KMS-11 (cell line): ENCODE data around the gene FBXL19.
A peak's percentile ranks its signal among the peaks of the same experiment; 100 is the strongest.
"Not testable (repeated sequence)": the region's sequence is repeated elsewhere in the genome, so short reads cannot be mapped to it uniquely, and the experiment has no call there.

Experiments
- H2AFZ ChIP-seq: fragments of 200-600 bp; sonication (generic); 2 replicates; pipeline ENCODE4 v1.6.1; 2016; ENCODE audit warnings: antibody characterized with exemption, mixed run types, low read depth
- H3K27ac ChIP-seq: fragments of 200-600 bp; sonication (generic); 2 replicates; pipeline ENCODE4 v1.6.1; 2016; ENCODE audit warnings: mild to moderate bottlenecking, mixed run types
- H3K27me3 ChIP-seq: fragments of 200-600 bp; sonication (generic); 2 replicates; pipeline ENCODE4 v1.6.1; 2017; ENCODE audit warnings: mild to moderate bottlenecking, low read depth, mixed run types, moderate library complexity; ENCODE audit not compliant: insufficient read depth
- H3K36me3 ChIP-seq: fragments of 200-600 bp; sonication (generic); 2 replicates; pipeline ENCODE4 v1.6.1; 2017; ENCODE audit warnings: mild to moderate bottlenecking, mixed run types; ENCODE audit not compliant: insufficient read depth
- H3K4me1 ChIP-seq: fragments of 200-600 bp; sonication (generic); 2 replicates; pipeline ENCODE4 v1.6.1; 2016; ENCODE audit warnings: mild to moderate bottlenecking, low read depth, mixed run types; ENCODE audit not compliant: poor library complexity, severe bottlenecking
- H3K4me2 ChIP-seq: fragments of 200-600 bp; sonication (generic); 2 replicates; pipeline ENCODE4 v1.7.0; 2016; ENCODE audit warnings: mild to moderate bottlenecking, mixed run types
- H3K4me3 ChIP-seq: fragments of 200-600 bp; sonication (generic); IDR thresholded peaks from 2 replicates; pipeline ENCODE4 v1.6.1; 2017; ENCODE audit warnings: low read depth, low read length, mixed read lengths; ENCODE audit not compliant: insufficient read depth
- H3K79me2 ChIP-seq: fragments of 200-600 bp; sonication (generic); 2 replicates; pipeline ENCODE4 v1.6.1; 2016; ENCODE audit warnings: low read depth, mixed run types; ENCODE audit not compliant: insufficient read depth
- H3K9ac ChIP-seq: fragments of 200-600 bp; sonication (generic); 2 replicates; pipeline ENCODE4 v1.6.1; 2016; ENCODE audit warnings: mild to moderate bottlenecking, mixed run types
- H4K20me1 ChIP-seq: fragments of 200-600 bp; sonication (generic); 2 replicates; pipeline ENCODE4 v1.6.1; 2016; ENCODE audit warnings: mild to moderate bottlenecking, mixed run types; ENCODE audit not compliant: insufficient read depth
- TF ChIP-seq, protein P1 (sequence below): fragments of 200-600 bp; sonication (generic); conservative IDR thresholded peaks from 2 replicates; pipeline ENCODE4 v1.6.1; 2017; ENCODE audit warnings: low read depth, mild to moderate bottlenecking, antibody characterized with exemption, low read length, moderate library complexity, mixed read lengths

FBXL19 gene

DNA sequence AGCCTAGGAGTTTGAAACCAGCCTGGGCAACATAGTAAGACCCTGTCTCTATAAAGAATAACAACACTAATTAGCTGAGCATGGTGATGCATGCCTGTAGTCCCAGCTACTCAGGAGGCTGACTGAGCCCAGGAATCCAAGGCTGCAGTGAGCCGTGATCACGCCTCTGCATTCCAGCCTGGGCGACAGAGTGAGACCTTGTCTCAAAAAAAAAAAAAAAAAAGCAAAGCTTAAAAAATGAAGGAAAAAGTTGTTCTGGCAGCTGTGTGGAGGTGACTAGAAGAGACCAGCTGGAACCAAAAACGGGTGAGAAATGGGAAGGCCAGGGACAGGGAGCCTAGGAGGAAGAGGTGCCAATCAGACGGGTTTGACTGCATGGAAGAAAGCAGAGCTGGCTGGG, 33.7 kb upstream of the FBXL19 start:
- no peaks in the 10 kb centered on the region for H3K36me3 ChIP-seq
- no peak overlapping the region for H3K9ac ChIP-seq
- H3K4me3 ChIP-seq, result no peak overlapping the region
- peaks cover 8% of the 10 kb centered on the region for H3K4me1 ChIP-seq
- TF ChIP-seq, protein P1, sequence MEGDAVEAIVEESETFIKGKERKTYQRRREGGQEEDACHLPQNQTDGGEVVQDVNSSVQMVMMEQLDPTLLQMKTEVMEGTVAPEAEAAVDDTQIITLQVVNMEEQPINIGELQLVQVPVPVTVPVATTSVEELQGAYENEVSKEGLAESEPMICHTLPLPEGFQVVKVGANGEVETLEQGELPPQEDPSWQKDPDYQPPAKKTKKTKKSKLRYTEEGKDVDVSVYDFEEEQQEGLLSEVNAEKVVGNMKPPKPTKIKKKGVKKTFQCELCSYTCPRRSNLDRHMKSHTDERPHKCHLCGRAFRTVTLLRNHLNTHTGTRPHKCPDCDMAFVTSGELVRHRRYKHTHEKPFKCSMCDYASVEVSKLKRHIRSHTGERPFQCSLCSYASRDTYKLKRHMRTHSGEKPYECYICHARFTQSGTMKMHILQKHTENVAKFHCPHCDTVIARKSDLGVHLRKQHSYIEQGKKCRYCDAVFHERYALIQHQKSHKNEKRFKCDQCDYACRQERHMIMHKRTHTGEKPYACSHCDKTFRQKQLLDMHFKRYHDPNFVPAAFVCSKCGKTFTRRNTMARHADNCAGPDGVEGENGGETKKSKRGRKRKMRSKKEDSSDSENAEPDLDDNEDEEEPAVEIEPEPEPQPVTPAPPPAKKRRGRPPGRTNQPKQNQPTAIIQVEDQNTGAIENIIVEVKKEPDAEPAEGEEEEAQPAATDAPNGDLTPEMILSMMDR, result no peak
- no peaks in the 10 kb centered on the region for H3K27me3 ChIP-seq
- no peak overlapping the region for H2AFZ ChIP-seq
- no peaks in the 10 kb centered on the region for H4K20me1 ChIP-seq
- no peak overlapping the region for H3K4me2 ChIP-seq
- no peak overlapping the region for H3K27ac ChIP-seq
- H3K79me2 ChIP-seq, result no peaks in the 10 kb centered on the region

DNA sequence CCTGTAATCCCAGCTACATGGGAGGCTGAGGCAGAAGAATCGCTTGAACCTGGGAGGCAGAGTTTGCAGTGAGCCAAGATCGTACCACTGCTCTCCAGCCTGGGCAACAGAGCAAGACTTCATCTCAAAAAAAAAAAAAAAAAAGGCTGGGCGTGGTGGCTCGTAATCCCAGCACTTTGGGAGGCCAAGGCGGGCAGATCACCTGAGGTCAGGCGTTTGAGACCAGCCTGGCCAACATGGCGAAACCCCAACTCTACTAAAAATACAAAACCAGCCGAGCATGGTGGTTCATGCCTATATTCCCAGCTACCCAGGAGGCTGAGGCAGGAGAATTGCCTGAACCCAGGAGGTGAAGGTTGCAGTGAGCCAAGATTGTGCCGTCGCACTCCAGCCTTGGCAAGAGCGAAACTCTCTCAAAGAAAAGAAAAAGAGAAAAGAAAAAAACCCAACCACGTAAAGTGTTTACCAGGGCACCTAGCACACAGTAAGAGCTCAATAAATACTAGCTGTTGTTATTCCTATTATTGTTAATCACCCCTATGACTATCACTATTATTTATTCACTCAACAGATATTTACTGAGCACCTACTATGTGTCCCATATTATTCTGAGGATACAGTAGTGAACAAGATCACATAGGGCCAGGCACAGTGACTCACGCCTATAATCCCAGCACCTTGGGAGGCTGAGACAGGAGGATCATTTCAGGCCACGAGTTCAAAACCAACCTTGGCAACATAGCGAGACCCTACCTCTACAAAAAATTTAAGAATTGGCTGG, 32.1 kb upstream of the FBXL19 start:
- H3K4me2 ChIP-seq, H3K36me3 ChIP-seq, H3K27ac ChIP-seq, H3K79me2 ChIP-seq, H3K4me1 ChIP-seq, H3K9ac ChIP-seq, H3K27me3 ChIP-seq, H3K4me3 ChIP-seq, H4K20me1 ChIP-seq, H2AFZ ChIP-seq: not testable (repeated sequence)

DNA sequence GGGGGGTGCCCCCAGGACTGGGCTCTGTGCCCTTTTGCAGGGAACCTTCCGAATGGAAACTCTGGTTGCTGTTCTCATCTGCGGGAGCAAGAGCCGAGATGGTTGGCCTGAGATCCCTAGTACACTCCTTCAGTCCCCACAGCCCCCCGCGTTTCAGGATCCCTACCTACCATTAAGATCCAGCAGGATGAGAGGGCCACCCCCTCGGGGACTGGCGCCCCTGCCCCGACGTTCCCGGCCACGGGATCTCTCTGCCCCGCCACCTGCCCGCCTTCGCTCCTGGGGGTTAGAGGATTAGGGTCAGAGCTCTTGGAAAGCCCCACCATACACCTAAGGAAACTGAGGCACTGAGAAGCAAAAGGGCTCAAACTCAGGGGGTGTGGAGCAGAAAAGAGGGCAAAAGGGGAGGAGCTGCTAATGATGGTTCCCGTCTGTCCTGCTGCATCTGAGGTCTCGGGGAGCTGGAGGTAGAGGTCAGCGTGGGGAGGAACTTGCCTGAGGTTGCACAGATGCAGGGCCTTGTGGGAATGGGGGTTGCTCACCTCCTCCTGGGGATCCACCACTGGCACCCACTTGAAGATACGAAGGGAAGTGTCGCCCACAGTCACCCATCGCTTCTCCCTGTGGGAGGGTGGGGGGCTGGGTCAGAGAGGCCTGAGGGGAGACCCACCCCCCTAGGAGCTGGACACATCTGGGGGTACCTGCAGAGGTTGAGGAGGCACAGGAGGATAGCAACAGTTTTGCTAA, 30.5 kb upstream of the FBXL19 start:
- Histone ChIP-seq H3K4me3 (no peak overlapping the region), H3K4me2 (peak overlapping the region; percentile 94), H4K20me1 (no peaks in the 10 kb centered on the region), H3K36me3 (no peaks in the 10 kb centered on the region), H3K27ac (no peak overlapping the region), H2AFZ (peak overlapping the region; percentile 91; the same call in 1 of the 2 replicates), H3K27me3 (no peaks in the 10 kb centered on the region), H3K9ac (peak overlapping the region; percentile 62; the same call in 1 of the 2 replicates), H3K4me1 (peaks cover 12% of the 10 kb centered on the region), H3K79me2 (no peaks in the 10 kb centered on the region)
- TF ChIP-seq, protein P1, result no peak

DNA sequence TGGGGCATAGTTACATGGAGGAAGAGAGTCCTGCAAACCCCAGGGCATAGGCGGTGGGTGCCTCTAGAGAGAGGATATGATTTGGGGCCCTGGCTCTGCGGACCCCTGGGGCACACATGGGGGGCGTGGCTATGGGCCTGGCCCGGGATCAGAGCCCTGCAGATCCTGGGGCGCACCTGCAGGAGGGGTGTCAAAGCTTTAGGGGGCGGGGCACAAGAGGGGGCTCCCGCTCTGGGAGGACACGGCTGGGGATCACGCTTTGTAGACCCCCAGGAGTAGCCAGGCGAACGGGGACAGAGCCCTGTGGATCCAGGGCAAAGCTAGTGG, 30.0 kb upstream of the FBXL19 start:
- peak overlapping the region; percentile 62; the same call in 1 of the 2 replicates for H3K9ac ChIP-seq
- peak overlapping the region; percentile 91 for H2AFZ ChIP-seq

More for the DNA sequence above, 30.0 kb upstream of the FBXL19 start:
- H3K4me1 ChIP-seq, result peaks cover 12% of the 10 kb centered on the region
- no peaks in the 10 kb centered on the region for H3K36me3 ChIP-seq
- TF ChIP-seq, protein P1, result no peak
- no peaks in the 10 kb centered on the region for H3K27me3 ChIP-seq
- no peaks in the 10 kb centered on the region for H4K20me1 ChIP-seq
- no peak overlapping the region for H3K4me3 ChIP-seq
- no peak overlapping the region for H3K27ac ChIP-seq
- H3K4me2 ChIP-seq, result peak overlapping the region; percentile 94
- no peaks in the 10 kb centered on the region for H3K79me2 ChIP-seq
